ENCODE data around the gene AFAP1.

AFAP1 gene

GRCh38 chr4:7727749-7728148 lies 211.9 kb downstream of the AFAP1 start:
- TF ChIP-seq, protein P1, sequence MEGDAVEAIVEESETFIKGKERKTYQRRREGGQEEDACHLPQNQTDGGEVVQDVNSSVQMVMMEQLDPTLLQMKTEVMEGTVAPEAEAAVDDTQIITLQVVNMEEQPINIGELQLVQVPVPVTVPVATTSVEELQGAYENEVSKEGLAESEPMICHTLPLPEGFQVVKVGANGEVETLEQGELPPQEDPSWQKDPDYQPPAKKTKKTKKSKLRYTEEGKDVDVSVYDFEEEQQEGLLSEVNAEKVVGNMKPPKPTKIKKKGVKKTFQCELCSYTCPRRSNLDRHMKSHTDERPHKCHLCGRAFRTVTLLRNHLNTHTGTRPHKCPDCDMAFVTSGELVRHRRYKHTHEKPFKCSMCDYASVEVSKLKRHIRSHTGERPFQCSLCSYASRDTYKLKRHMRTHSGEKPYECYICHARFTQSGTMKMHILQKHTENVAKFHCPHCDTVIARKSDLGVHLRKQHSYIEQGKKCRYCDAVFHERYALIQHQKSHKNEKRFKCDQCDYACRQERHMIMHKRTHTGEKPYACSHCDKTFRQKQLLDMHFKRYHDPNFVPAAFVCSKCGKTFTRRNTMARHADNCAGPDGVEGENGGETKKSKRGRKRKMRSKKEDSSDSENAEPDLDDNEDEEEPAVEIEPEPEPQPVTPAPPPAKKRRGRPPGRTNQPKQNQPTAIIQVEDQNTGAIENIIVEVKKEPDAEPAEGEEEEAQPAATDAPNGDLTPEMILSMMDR (IDR thresholded peaks at IDR 0.05), result no peak
- Histone ChIP-seq H3K27me3 (no peaks in the 10 kb centered on the region), H3K4me1 (no peaks in the 10 kb centered on the region), H3K4me3 (no peak overlapping the region), H3K36me3 (no peaks in the 10 kb centered on the region), H3K9me3 (no peaks in the 10 kb centered on the region), H3K27ac (no peak overlapping the region)
- DNase-seq, result no peak
- intact Hi-C loops (cut with DNase I; ENCODE audit: low total_unique reads), result loop anchor here (10.0 kb wide), 1 partner anchor 393 kb away; no protein-coding TSS in a partner anchor

- H3K36me3 ChIP-seq, result no peaks in the 10 kb centered on the region
- H3K27me3 ChIP-seq, result no peaks in the 10 kb centered on the region
- H3K4me1 ChIP-seq, result no peaks in the 10 kb centered on the region
- H3K27ac ChIP-seq, result no peak overlapping the region
- no peaks in the 10 kb centered on the region for H3K9me3 ChIP-seq
- intact Hi-C loops (cut with DNase I; ENCODE audit: low total_unique reads), result loop anchor here (10.0 kb wide), 1 partner anchor 392 kb away; no protein-coding TSS in a partner anchor
- no peak overlapping the region for H3K4me3 ChIP-seq
- TF ChIP-seq, protein P1 (IDR thresholded peaks at IDR 0.05), result no peak
- no peak for DNase-seq
Measured at GRCh38 chr4:7726665-7727413, 212.8 kb downstream of the AFAP1 start.

DNA sequence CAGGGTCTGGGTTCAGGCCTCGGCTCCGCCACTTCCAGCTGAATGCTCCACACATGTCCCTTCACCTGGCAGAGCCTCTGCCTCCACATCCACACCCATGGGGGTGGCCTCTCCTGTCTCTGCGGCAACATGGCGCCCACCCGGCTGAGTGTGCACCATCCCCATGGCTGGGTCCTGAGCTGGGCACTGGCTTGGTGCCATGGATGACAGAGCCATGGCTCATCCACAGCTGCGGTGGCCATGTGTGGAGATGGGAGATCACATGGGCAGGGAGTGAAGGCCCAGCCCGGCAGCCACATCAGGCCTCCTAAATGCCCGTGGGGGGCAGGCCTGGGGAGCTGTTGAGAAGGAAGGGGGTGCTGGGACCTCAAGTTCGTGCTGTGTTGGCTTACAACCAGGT lies 213.7 kb downstream of the AFAP1 start:
- intact Hi-C loops (cut with DNase I; ENCODE audit: low total_unique reads), result loop anchor here (10.0 kb wide), 1 partner anchor 391 kb away; no protein-coding TSS in a partner anchor
- Histone ChIP-seq H3K4me3 (no peak overlapping the region), H3K9me3 (no peaks in the 10 kb centered on the region), H3K36me3 (no peaks in the 10 kb centered on the region), H3K27me3 (no peaks in the 10 kb centered on the region), H3K4me1 (no peaks in the 10 kb centered on the region), H3K27ac (no peak overlapping the region)
- no peak for DNase-seq
- TF ChIP-seq, protein P1 (IDR thresholded peaks at IDR 0.05), result no peak

GRCh38 chr4:7723625-7724024 lies 216.0 kb downstream of the AFAP1 start:
- Histone ChIP-seq H3K4me1 (peaks cover 0 to 6% (median 2%) of the 10 kb centered on the region in 4 donors), H3K36me3 (no peaks in the 10 kb centered on the region), H3K27me3 (peaks cover 0 to 9% of the 10 kb centered on the region in 2 donors), H3K9me3 (no peaks in the 10 kb centered on the region), H3K4me3 (no peak overlapping the region), H3K27ac (no peak overlapping the region)
- intact Hi-C loops (cut with DNase I; ENCODE audit: low total_unique reads), result loop anchor here (10.0 kb wide), 1 partner anchor 389 kb away; no protein-coding TSS in a partner anchor
- DNase-seq, result no peak
- TF ChIP-seq, protein P1 (IDR thresholded peaks at IDR 0.05), result no peak

GRCh38 chr4:7722766-7723387 lies 216.8 kb downstream of the AFAP1 start:
- peaks cover 0 to 6% (median 2%) of the 10 kb centered on the region in 4 donors for H3K4me1 ChIP-seq
- no peak overlapping the region for H3K27ac ChIP-seq
- TF ChIP-seq, protein P1 (IDR thresholded peaks at IDR 0.05), result no peak
- DNase-seq, result no peak
- peaks cover 0 to 9% of the 10 kb centered on the region in 2 donors for H3K27me3 ChIP-seq
- H3K36me3 ChIP-seq, result no peaks in the 10 kb centered on the region
- H3K4me3 ChIP-seq, result no peak overlapping the region
- intact Hi-C loops (cut with DNase I; ENCODE audit: low total_unique reads), result loop anchor here (10.0 kb wide), 1 partner anchor 388 kb away; no protein-coding TSS in a partner anchor
- H3K9me3 ChIP-seq, result no peaks in the 10 kb centered on the region
